GM12878 (cell line): Measurements from ENCODE around the gene CEACAM8. TPM values are rescaled to one million over a fixed set of nuclear protein-coding genes. Genes with fewer than 3 reads are reported as not detected.

Source experiments
- ATAC-seq: fragments of 200-7000 bp; cut with Tn5 transposase; 3 replicates; pipeline ENCODE4 v1.9.1; 2020; ENCODE audit warnings: mild to moderate bottlenecking, moderate library complexity
- BruUV-seq: library from RNA; stranded (reverse); fragments of 400-500 nt; replicated peaks from 2 replicates; lab custom pipeline; 2021; lab: Mats Ljungman, UMichigan
- CTCF ChIA-PET: fragments of 300-600 bp; sonication (Branson Sonifier 250); formaldehyde crosslinking; extraction: SDS; loops from one replicate; lab custom pipeline; 2021; ENCODE audit warnings: inconsistent platforms; lab: Yijun Ruan, JAX
- POLR2A ChIA-PET: fragments of 350-600 bp; formaldehyde crosslinking; extraction: SDS; loops from one replicate; lab custom pipeline; 2021; ENCODE audit warnings: inconsistent platforms; lab: Charles Lee
- RAD21 ChIA-PET: fragments of 300-600 bp; sonication (Branson Sonifier 250); formaldehyde crosslinking; loops from one replicate; lab custom pipeline; 2023; ENCODE audit warnings: antibody characterized with exemption; ENCODE audit not compliant: unreplicated experiment; lab: Charles Lee
- SMC1A ChIA-PET: fragments of 300-600 bp; sonication (Branson Sonifier 250); formaldehyde crosslinking; loops from one replicate; lab custom pipeline; 2023; ENCODE audit not compliant: unreplicated experiment, uncharacterized antibody; lab: Charles Lee
- DNase-seq: peaks from one replicate; pipeline ENCODE4 v3.0.0-alpha.2; 2011; ENCODE audit warnings: low read depth, low spot score
- FAIRE-seq: peaks from 3 replicates; lab custom pipeline; 2011; peaks lifted over from hg19 to GRCh38; lab: Jason Lieb, UNC
- H2AFZ ChIP-seq: 2 replicates; pipeline ENCODE4 v1.6.0; 2011; ENCODE audit warnings: low read depth, low read length, control low read depth; ENCODE audit not compliant: control insufficient read depth
- H3K27ac ChIP-seq: 2 replicates; pipeline ENCODE4 v1.5.1; 2011; ENCODE audit warnings: control low read depth; ENCODE audit not compliant: control insufficient read depth, insufficient read depth
- H3K27me3 ChIP-seq, 2 experiments: replicated peaks in 1 of 2; 2 replicates each; pipeline versions ENCODE4 v1.6.0 to v1.6.1; 2011; ENCODE audit warnings: low read length in 1 of 2; ENCODE audit not compliant: control insufficient read depth in 2 of 2, insufficient read depth in 2 of 2
- H3K36me3 ChIP-seq, 2 experiments: 2 replicates each; pipeline ENCODE4 v1.5.1; 2011; ENCODE audit warnings: low read length in 1 of 2; ENCODE audit not compliant: control insufficient read depth in 2 of 2, insufficient read depth in 2 of 2
- H3K4me1 ChIP-seq: 2 replicates; pipeline ENCODE4 v1.6.1; 2011; ENCODE audit warnings: mild to moderate bottlenecking, low read length, moderate library complexity, mixed read lengths; ENCODE audit not compliant: control insufficient read depth, insufficient read depth
- H3K4me2 ChIP-seq: 2 replicates; pipeline ENCODE4 v1.6.0; 2011; ENCODE audit warnings: control low read depth; ENCODE audit not compliant: control insufficient read depth, insufficient read depth
- H3K4me3 ChIP-seq: fragments of 200-600 bp; sonication (generic); 2 replicates; pipeline ENCODE4 v1.5.1; 2016
- H3K79me2 ChIP-seq: 2 replicates; pipeline ENCODE4 v1.6.0; 2011; ENCODE audit warnings: low read length; ENCODE audit not compliant: control insufficient read depth, insufficient read depth
- H3K9ac ChIP-seq: 2 replicates; pipeline ENCODE4 v1.8.0; 2011; ENCODE audit warnings: low read length, control low read depth, mixed read lengths; ENCODE audit not compliant: control insufficient read depth, insufficient read depth
- H3K9me3 ChIP-seq: replicated peaks from 3 replicates; pipeline ENCODE4 v1.5.1; 2011; ENCODE audit warnings: mild to moderate bottlenecking, low read length; ENCODE audit not compliant: control insufficient read depth, insufficient read depth
- H4K20me1 ChIP-seq: 2 replicates; pipeline ENCODE4 v1.6.0; 2011; ENCODE audit not compliant: control insufficient read depth, insufficient read depth
- BCL11A ChIP-seq: IDR thresholded peaks from 2 replicates; pipeline ENCODE4 v1.6.1; 2011; ENCODE audit warnings: low read depth, low read length
- CEBPB ChIP-seq, 2 experiments: fragments of 150-350 bp in 1 of 2; IDR thresholded peaks; 2 replicates each; pipeline ENCODE4 v1.6.1; 2012 to 2014; ENCODE audit warnings: low read depth in 2 of 2, low read length in 2 of 2, borderline replicate concordance in 1 of 2, inconsistent platforms in 1 of 2
- EGR1 ChIP-seq, 2 experiments: IDR thresholded peaks; 1 replicate in 1 of 2; 2 replicates in 1 of 2; pipeline ENCODE4 v1.6.1; 2011 to 2012; ENCODE audit warnings: low read depth in 2 of 2, low read length in 2 of 2, borderline replicate concordance in 1 of 2, mild to moderate bottlenecking in 1 of 2, moderate library complexity in 1 of 2
- ESRRA ChIP-seq: IDR thresholded peaks from 2 replicates; pipeline ENCODE4 v1.6.1; 2012; ENCODE audit warnings: mild to moderate bottlenecking, low read length, improper control_type of control experiment
- JUNB ChIP-seq: IDR thresholded peaks from 2 replicates; pipeline ENCODE4 v1.6.1; 2016; ENCODE audit warnings: antibody characterized with exemption, mild to moderate bottlenecking
- KDM1A ChIP-seq: fragments of 200-600 bp; sonication (generic); IDR thresholded peaks from 2 replicates; pipeline ENCODE4 v1.6.1; 2016; ENCODE audit warnings: borderline replicate concordance
- SMAD5 ChIP-seq: IDR thresholded peaks from 2 replicates; pipeline ENCODE4 v1.6.1; 2016; ENCODE audit warnings: antibody characterized with exemption, low read depth
- SRF ChIP-seq, 2 experiments: IDR thresholded peaks; 2 replicates each; pipeline ENCODE4 v1.6.1; 2011; ENCODE audit warnings: low read depth in 2 of 2, low read length in 2 of 2, mild to moderate bottlenecking in 1 of 2, moderate library complexity in 1 of 2
- STAT1 ChIP-seq: fragments of 450-650 bp; conservative IDR thresholded peaks from 2 replicates; pipeline ENCODE4 v1.6.1; 2014; ENCODE audit warnings: antibody characterized with exemption, mild to moderate bottlenecking
- TAF1 ChIP-seq: IDR thresholded peaks from 2 replicates; pipeline ENCODE4 v1.6.1; 2011; ENCODE audit warnings: mild to moderate bottlenecking, low read depth, low read length, borderline replicate concordance
- TARDBP ChIP-seq: IDR thresholded peaks from 2 replicates; pipeline ENCODE4 v1.6.1; 2016; ENCODE audit warnings: borderline replicate concordance
- ZNF207 ChIP-seq: fragments of 450-650 bp; IDR thresholded peaks from 2 replicates; pipeline ENCODE4 v1.6.1; 2014; ENCODE audit warnings: antibody characterized with exemption, mild to moderate bottlenecking, borderline replicate concordance
- WGBS: methylation state at CpG from one replicate; pipeline ENCODE4 v1.1.6; 2016; ENCODE audit warnings: low lambda C conversion rate; ENCODE audit not compliant: insufficient replicate concordance, insufficient coverage; ENCODE audit errors: missing lambda C conversion rate; 5-methylcytosine and 5-hydroxymethylcytosine counted together
- in situ Hi-C: fragments of 300-500 bp; cut with MboI; formaldehyde crosslinking; loops from 9 replicates; pipeline ENCODE4 v1.14.3; 2018; ENCODE audit warnings: mixed read lengths
- intact Hi-C: fragments of 100-400 bp; cut with micrococcal nuclease; formaldehyde crosslinking; loops from one replicate; pipeline ENCODE4 v1.14.2; 2022; ENCODE audit not compliant: unreplicated experiment
- polyA plus RNA-seq, 11 experiments: library from polyadenylated mRNA; depleted of rRNA in 4 of 11; unstranded in 6 of 11; stranded (reverse) in 5 of 11; fragments of >200 nt; fragmentation: Nextera tagmentation in 4 of 11; fragmentation: Illumina TruSeq in 1 of 11; extraction: Ambion mirVana in 4 of 11; extraction: Trizol in 1 of 11; gene quantifications; 1 replicate in 1 of 11; 2 replicates in 10 of 11; pipeline versions ENCODE4 v1.2.1 to v1.2.3, GENCODE V29; 2011 to 2016; ENCODE audit warnings: inconsistent platforms in 2 of 11, missing spikeins in 2 of 11, low read depth in 1 of 11
- total RNA-seq, 4 experiments: library from RNA; depleted of rRNA in 3 of 4; stranded (reverse); fragments of >200 nt in 3 of 4; fragmentation: Illumina TruSeq in 1 of 4; extraction: Trizol in 1 of 4; gene quantifications; 2 replicates each; pipeline versions ENCODE4 v1.2.1 to v1.2.3, GENCODE V29; 2013 to 2021
- TF ChIP-seq, protein P1 (sequence below): fragments of 450-650 bp; IDR thresholded peaks from 2 replicates; pipeline ENCODE4 v1.6.1; 2016; ENCODE audit warnings: mild to moderate bottlenecking

The CEACAM8 gene
- total and polyA plus RNA-seq, 10 of the 15 experiments (the other 5 are each of a cell fraction or from before 2014, with no cell fraction given) = 0.06 TPM; not detected in 9

DNA sequence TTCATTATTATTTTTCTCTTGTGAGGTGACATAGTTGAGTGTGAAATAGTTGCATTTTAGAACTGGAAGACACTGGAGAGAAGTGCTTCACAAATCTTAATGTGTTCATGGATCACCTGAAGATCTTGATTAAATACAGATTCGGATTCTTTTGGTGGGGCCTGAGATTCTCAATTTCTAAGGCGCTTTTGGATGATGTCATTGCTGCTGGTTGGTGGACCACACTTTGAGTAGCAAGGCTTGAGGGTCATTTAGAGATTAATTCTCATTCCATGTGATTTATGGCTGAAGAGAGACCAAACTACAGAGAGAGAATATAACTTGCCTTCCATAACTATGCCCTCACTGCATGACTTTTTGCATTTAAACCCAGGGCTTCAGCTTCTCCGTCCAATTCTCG lies 27.2 kb downstream of the CEACAM8 start:
- Histone ChIP-seq H4K20me1 (no peaks in the 10 kb centered on the region), H3K4me2 (no peak overlapping the region), H3K9me3 (no peaks in the 10 kb centered on the region), H3K9ac (no peak overlapping the region), H3K27me3 (no peaks in the 10 kb centered on the region), H3K4me3 (no peak overlapping the region), H3K27ac (no peak overlapping the region), H3K79me2 (no peaks in the 10 kb centered on the region), H3K4me1 (no peaks in the 10 kb centered on the region), H3K36me3 (no peaks in the 10 kb centered on the region), H2AFZ (no peak overlapping the region)
- no peak for TF ChIP-seq ZNF207
- no peak for TF ChIP-seq SMAD5
- no peak for TF ChIP-seq EGR1 (IDR thresholded peaks at IDR 0.05; ENCODE audit: borderline replicate concordance in 1 of 2, low read depth in 2 of 2, low read length in 2 of 2)
- TF ChIP-seq, protein P1, sequence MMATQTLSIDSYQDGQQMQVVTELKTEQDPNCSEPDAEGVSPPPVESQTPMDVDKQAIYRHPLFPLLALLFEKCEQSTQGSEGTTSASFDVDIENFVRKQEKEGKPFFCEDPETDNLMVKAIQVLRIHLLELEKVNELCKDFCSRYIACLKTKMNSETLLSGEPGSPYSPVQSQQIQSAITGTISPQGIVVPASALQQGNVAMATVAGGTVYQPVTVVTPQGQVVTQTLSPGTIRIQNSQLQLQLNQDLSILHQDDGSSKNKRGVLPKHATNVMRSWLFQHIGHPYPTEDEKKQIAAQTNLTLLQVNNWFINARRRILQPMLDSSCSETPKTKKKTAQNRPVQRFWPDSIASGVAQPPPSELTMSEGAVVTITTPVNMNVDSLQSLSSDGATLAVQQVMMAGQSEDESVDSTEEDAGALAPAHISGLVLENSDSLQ = no peak
- TF ChIP-seq STAT1 = no peak
- no peak for TF ChIP-seq KDM1A
- no peak for TF ChIP-seq JUNB
- TF ChIP-seq CEBPB (IDR thresholded peaks at IDR 0.05; ENCODE audit: borderline replicate concordance in 1 of 2, low read depth in 2 of 2, low read length in 2 of 2) = no peak
- TF ChIP-seq BCL11A = no peak
- TF ChIP-seq TAF1 = no peak
- no peak for TF ChIP-seq TARDBP
- TF ChIP-seq ESRRA = no peak
- TF ChIP-seq SRF (IDR thresholded peaks at IDR 0.05; ENCODE audit: low read depth in 2 of 2, low read length in 2 of 2) = no peak
- RAD21 ChIA-PET = no interaction called here
- no peak for DNase-seq
- FAIRE-seq = no peak
- in situ Hi-C loops (no loop called here), intact Hi-C loops (no loop called here)
- CTCF ChIA-PET = interaction anchor here (0.7 to 1.4 kb wide), 5 partner anchors 21 to 405 kb away, joined by 3 to 5 read pairs (median 4); partner anchors contain the start of gene CEACAM1
- POLR2A ChIA-PET = no interaction called here
- no peak for ATAC-seq
- SMC1A ChIA-PET = interaction anchor here (1.4 to 1.6 kb wide), 2 partner anchors 29 to 118 kb away, joined by 3 to 4 read pairs; no protein-coding TSS in a partner anchor
- 43% methylated on average over 4 of the region's 4 CpGs for WGBS
- BruUV-seq = no TSS peak
